ENCODE measurements around the gene SRM.
"Not testable (repeated sequence)": the region's sequence is repeated elsewhere in the genome, so short reads cannot be mapped to it uniquely, and the experiment has no call there.

GRCh38 chr1:11083784-11084183 is 24.0 kb upstream of the SRM start:
- TF ChIP-seq CTCF (IDR thresholded peaks at IDR 0.05); ZFX (IDR thresholded peaks at IDR 0.05; ENCODE audit: borderline replicate concordance): not testable (repeated sequence)
